Loucy (cell line): ENCODE measurements around the gene SERINC3.

Experiments
- EZH2phosphoT487 ChIP-seq: fragments of 200-600 bp; IDR thresholded peaks from 2 replicates; pipeline ENCODE4 v1.6.1; 2018; ENCODE audit warnings: antibody characterized with exemption, mild to moderate bottlenecking, moderate library complexity, borderline replicate concordance
- TF ChIP-seq, protein P1 (sequence below): fragments of 200-600 bp; sonication (generic); conservative IDR thresholded peaks from 2 replicates; pipeline ENCODE4 v1.5.1; 2014; ENCODE audit warnings: mild to moderate bottlenecking, antibody characterized with exemption, low read length

DNA sequence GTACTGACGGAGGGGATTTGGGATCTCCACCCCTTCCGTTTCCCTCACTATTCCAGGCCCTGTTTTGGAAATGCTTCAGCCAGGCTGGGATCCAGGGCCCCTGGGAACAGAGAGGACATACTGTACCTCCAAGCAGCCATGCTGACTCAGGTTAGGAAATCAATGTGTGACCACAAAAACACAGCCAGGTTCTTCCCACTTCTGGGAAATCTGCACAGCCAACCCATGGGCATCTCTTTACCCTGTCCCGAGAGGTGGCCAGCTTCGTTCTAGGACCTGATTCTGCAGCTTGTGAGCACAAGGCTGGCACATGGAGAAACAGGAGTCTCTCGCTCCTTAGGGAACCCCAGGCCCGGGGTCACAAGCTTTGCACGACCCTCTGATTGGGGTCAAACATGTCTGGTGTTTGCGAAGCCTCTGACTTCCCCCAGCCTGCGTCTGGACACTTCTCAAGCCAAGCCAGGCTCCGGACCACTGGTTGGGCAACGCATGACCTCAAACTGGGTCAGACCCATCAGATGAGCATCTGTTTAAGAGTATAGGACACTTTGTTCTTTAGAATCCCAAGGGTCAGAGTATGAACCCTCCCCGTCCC, 54.5 kb downstream of the SERINC3 start:
- TF ChIP-seq, protein P1, sequence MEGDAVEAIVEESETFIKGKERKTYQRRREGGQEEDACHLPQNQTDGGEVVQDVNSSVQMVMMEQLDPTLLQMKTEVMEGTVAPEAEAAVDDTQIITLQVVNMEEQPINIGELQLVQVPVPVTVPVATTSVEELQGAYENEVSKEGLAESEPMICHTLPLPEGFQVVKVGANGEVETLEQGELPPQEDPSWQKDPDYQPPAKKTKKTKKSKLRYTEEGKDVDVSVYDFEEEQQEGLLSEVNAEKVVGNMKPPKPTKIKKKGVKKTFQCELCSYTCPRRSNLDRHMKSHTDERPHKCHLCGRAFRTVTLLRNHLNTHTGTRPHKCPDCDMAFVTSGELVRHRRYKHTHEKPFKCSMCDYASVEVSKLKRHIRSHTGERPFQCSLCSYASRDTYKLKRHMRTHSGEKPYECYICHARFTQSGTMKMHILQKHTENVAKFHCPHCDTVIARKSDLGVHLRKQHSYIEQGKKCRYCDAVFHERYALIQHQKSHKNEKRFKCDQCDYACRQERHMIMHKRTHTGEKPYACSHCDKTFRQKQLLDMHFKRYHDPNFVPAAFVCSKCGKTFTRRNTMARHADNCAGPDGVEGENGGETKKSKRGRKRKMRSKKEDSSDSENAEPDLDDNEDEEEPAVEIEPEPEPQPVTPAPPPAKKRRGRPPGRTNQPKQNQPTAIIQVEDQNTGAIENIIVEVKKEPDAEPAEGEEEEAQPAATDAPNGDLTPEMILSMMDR, result no peak
- TF ChIP-seq EZH2phosphoT487, result no peak
